ENCODE results near the gene FAM149A. TPM values are rescaled to one million over a fixed set of nuclear protein-coding genes. Genes with fewer than 3 reads are reported as not detected.

FAM149A gene
- total RNA-seq, 1 experiment from 2014 or later, result 1.3 TPM

- intact Hi-C loops (cut with micrococcal nuclease), result no loop called here
- Mint-ChIP-seq H3K36me3 (ENCODE audit: insufficient read depth, unreplicated experiment) (no peaks in the 10 kb centered on the region), H3K4me3 (ENCODE audit: unreplicated experiment) (no peak overlapping the region), H3K9me3 (ENCODE audit: unreplicated experiment) (peaks cover 7% of the 10 kb centered on the region), H3K27ac (ENCODE audit: low read depth, unreplicated experiment) (no peak overlapping the region), H3K27me3 (ENCODE audit: insufficient read depth, unreplicated experiment) (no peaks in the 10 kb centered on the region), H3K4me1 (ENCODE audit: insufficient read depth, unreplicated experiment) (peaks cover 6% of the 10 kb centered on the region)
- DNase-seq (ENCODE audit: unreplicated experiment), result no peak
- no TSS peak for BruUV-seq (replicated peaks)
- CTCF ChIA-PET, result interaction anchor here (0.9 kb wide), 1 partner anchor 10 kb away, joined by 3 read pairs; no protein-coding TSS in a partner anchor
- no peak for TF ChIP-seq CTCF (IDR thresholded peaks at IDR 0.05; ENCODE audit: unreplicated experiment)
- POLR2A ChIA-PET, result interaction anchor here (1.1 kb wide), 1 partner anchor 8 kb away, joined by 4 read pairs; no protein-coding TSS in a partner anchor
Measured at GRCh38 chr4:186216465-186217024, 112.0 kb downstream of the FAM149A start.

GRCh38 chr4:186217733-186218293 lies 113.3 kb downstream of the FAM149A start:
- ChIA-PET POLR2A (no interaction called here), CTCF (no interaction called here)
- peaks cover 6% of the 10 kb centered on the region for H3K4me1 Mint-ChIP-seq (ENCODE audit: insufficient read depth, unreplicated experiment)

GRCh38 chr4:186221624-186222023 lies 117.1 kb downstream of the FAM149A start:
- Mint-ChIP-seq H3K27me3 (ENCODE audit: insufficient read depth, unreplicated experiment) (no peaks in the 10 kb centered on the region), H3K4me1 (ENCODE audit: insufficient read depth, unreplicated experiment) (no peaks in the 10 kb centered on the region), H3K4me3 (ENCODE audit: unreplicated experiment) (no peak overlapping the region), H3K9me3 (ENCODE audit: unreplicated experiment) (peaks cover 9% of the 10 kb centered on the region), H3K36me3 (ENCODE audit: insufficient read depth, unreplicated experiment) (no peaks in the 10 kb centered on the region), H3K27ac (ENCODE audit: low read depth, unreplicated experiment) (no peak overlapping the region)
- ChIA-PET POLR2A (no interaction called here), CTCF (no interaction called here)
- DNase-seq (ENCODE audit: unreplicated experiment), result no peak
- intact Hi-C loops (cut with micrococcal nuclease), result no loop called here
- TF ChIP-seq CTCF (IDR thresholded peaks at IDR 0.05; ENCODE audit: unreplicated experiment), result no peak
- no TSS peak for BruUV-seq (replicated peaks)

More at GRCh38 chr4:186217733-186218293, 113.3 kb downstream of the FAM149A start:
- intact Hi-C loops (cut with micrococcal nuclease), result no loop called here
- no peak for TF ChIP-seq CTCF (IDR thresholded peaks at IDR 0.05; ENCODE audit: unreplicated experiment)
- Mint-ChIP-seq H3K36me3 (ENCODE audit: insufficient read depth, unreplicated experiment) (no peaks in the 10 kb centered on the region), H3K27me3 (ENCODE audit: insufficient read depth, unreplicated experiment) (no peaks in the 10 kb centered on the region), H3K9me3 (ENCODE audit: unreplicated experiment) (peaks cover 7% of the 10 kb centered on the region), H3K4me3 (ENCODE audit: unreplicated experiment) (no peak overlapping the region), H3K27ac (ENCODE audit: low read depth, unreplicated experiment) (no peak overlapping the region)
- DNase-seq (ENCODE audit: unreplicated experiment), result no peak
- no TSS peak for BruUV-seq (replicated peaks)

Other genes with a start within 250 kb of the FAM149A start
- gene TLR3, start 35.5 kb upstream of the FAM149A start, total RNA-seq (2022), result 6.5 and 8.2 TPM in 2 replicates
- 22.1 and 30.2 TPM in 2 replicates for gene CYP4V2, start 86.9 kb downstream of the FAM149A start, total RNA-seq (2022)
- 0.21 and 0.96 TPM in 2 replicates for gene KLKB1, start 122.8 kb downstream of the FAM149A start, total RNA-seq (2022)
- gene F11, start 161.5 kb downstream of the FAM149A start, total RNA-seq (2022), result not detected in 2 replicates